ENCODE results near the gene NFIA. TPM values are rescaled to one million over a fixed set of nuclear protein-coding genes. Genes with fewer than 3 reads are reported as not detected.
A peak's percentile ranks its signal among the peaks of the same experiment; 100 is the strongest.

NFIA gene
- total and polyA plus RNA-seq, 9 of the 15 experiments (the other 6 are each of a cell fraction or from before 2014, with no cell fraction given) = 5.3 to 24.9 (median 9.8) TPM

- Histone ChIP-seq H3K9ac (ENCODE audit: insufficient read depth in 1 of 2, low read depth in 2 of 2, low read length in 2 of 2) (no peak overlapping the region), H3K27me3 (ENCODE audit: control insufficient read depth in 2 of 2, insufficient read depth in 2 of 2, low read length in 2 of 2) (no peaks in the 10 kb centered on the region), H3K4me3 (no peak overlapping the region), H3K79me2 (ENCODE audit: control insufficient read depth, insufficient read depth, low read length) (peaks cover 73% of the 10 kb centered on the region), H3K4me1 (replicated peaks in 1 of 2; ENCODE audit: control insufficient read depth in 2 of 2, insufficient read depth in 2 of 2, low read length in 2 of 2) (no peaks in the 10 kb centered on the region; a peak in 1 of 5 replicates), H4K20me1 (replicated peaks; ENCODE audit: control insufficient read depth, insufficient read depth, low read length) (no peaks in the 10 kb centered on the region), H2AFZ (ENCODE audit: low read depth, low read length) (no peak overlapping the region), H3K36me3 (ENCODE audit: control insufficient read depth, insufficient read depth, low read length) (peaks cover 8% of the 10 kb centered on the region; the same call in 1 of the 3 replicates), H3K9me3 (replicated peaks; ENCODE audit: control insufficient read depth, insufficient read depth, low read depth, low read length) (peaks cover 2% of the 10 kb centered on the region; the same call in 1 of the 2 replicates), H3K9me1 (ENCODE audit: control insufficient read depth, insufficient read depth, low read length) (no peaks in the 10 kb centered on the region), H3K4me2 (ENCODE audit: insufficient read depth, low read length) (no peak overlapping the region), H3K27ac (ENCODE audit: extremely low read depth, low read depth, low read length) (no peak overlapping the region)
- BruUV-seq (replicated peaks) = no TSS peak
- WGBS (ENCODE audit: insufficient coverage, low coverage, missing lambda C conversion rate) = 89% methylated on average over 3 of the region's 3 CpGs
- DNase-seq (ENCODE audit: extremely low read depth in 1 of 4, low spot score in 3 of 4) = no peak
- in situ Hi-C loops (cut with MboI) = no loop called here
- ChIA-PET POLR2A (no interaction called here), CTCF (ENCODE audit: low intra/inter-chr PET ratio) (interaction anchor here (0.7 kb wide), 1 partner anchor 195 kb away, joined by 3 read pairs; no protein-coding TSS in a partner anchor)
- FAIRE-seq = peak; percentile 46
- peak; percentile 77 for ATAC-seq
- intact Hi-C loops (cut with micrococcal nuclease) = no loop called here
- TF ChIP-seq RBM14 (IDR thresholded peaks at IDR 0.05; ENCODE audit: borderline replicate concordance, insufficient read depth, low read depth, low read length) (no peak), E4F1 (CRISPR knock-in tag; IDR thresholded peaks at IDR 0.05; ENCODE audit: borderline replicate concordance) (no peak), BRD9 (IDR thresholded peaks at IDR 0.05; ENCODE audit: low read depth, partially characterized antibody) (no peak), PRDM10 (IDR thresholded peaks at IDR 0.05; ENCODE audit: partially characterized antibody) (no peak), RAD21 (CRISPR knock-in tag; conservative IDR thresholded peaks at IDR 0.05 in 1 of 2, IDR thresholded peaks at IDR 0.05 in 1 of 2) (peak; percentile 46 to 48), MXI1 (IDR thresholded peaks at IDR 0.05; ENCODE audit: low read depth, low read length) (no peak), BCL6 (CRISPR knock-in tag; IDR thresholded peaks at IDR 0.05) (no peak), ZNF655 (CRISPR knock-in tag; IDR thresholded peaks at IDR 0.05) (no peak), ZKSCAN3 (CRISPR knock-in tag; IDR thresholded peaks at IDR 0.05) (no peak), EP400 (IDR thresholded peaks at IDR 0.05) (no peak), NFE2 (IDR thresholded peaks at IDR 0.05; ENCODE audit: low read depth) (peak; percentile 52)
Observed at GRCh38 chr1:61210435-61211154, 128.2 kb downstream of the NFIA start.
